Midbrain (tissue), 1 donor: ENCODE results near the gene ERP44.
"Not testable (repeated sequence)": the region's sequence is repeated elsewhere in the genome, so short reads cannot be mapped to it uniquely, and the experiment has no call there.

Source experiments
- DNase-seq: peaks from one replicate; lab custom pipeline; 2025; lab: John Stamatoyannopoulos, UW

The ERP44 gene

DNA sequence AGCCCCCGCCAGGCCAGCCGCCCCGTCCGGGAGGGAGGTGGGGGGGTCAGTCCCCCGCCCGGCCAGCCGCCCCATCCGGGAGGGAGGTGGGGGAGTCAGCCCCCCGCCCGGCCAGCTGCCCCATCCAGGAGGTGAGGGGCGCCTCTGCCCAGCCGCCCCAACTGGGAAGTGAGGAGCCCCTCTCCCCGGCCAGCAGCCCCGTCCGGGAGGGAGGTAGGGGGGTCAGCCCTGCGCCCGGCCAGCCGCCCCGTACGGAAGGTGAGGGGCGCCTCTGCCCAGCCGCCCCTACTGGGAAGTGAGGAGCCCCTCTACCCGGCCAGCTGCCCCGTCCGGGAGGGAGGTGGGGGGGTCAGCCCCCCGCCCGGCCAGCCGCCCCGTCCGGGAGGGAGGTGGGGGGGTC, 30.8 kb downstream of the ERP44 start:
- not testable (repeated sequence) for DNase-seq

DNA sequence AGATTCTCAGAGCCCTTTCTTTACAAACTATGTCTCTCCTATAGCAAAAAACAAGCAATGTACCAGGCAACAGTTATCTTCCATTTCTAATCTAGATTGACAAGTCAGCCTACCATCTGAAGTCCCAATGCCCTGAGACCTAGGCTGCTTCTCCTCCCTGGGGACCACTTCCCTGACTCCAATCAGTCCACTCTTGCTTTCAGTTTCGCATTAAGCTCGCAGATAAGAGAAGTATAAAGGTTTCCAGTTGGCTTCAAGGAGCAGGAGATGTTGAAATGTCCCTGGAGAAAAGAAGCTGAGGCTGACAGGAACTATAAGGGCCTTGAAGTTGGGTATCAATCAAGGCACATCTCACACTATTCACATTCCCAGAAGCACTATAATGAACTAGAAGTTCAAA, 32.3 kb downstream of the ERP44 start:
- no peak for DNase-seq

DNA sequence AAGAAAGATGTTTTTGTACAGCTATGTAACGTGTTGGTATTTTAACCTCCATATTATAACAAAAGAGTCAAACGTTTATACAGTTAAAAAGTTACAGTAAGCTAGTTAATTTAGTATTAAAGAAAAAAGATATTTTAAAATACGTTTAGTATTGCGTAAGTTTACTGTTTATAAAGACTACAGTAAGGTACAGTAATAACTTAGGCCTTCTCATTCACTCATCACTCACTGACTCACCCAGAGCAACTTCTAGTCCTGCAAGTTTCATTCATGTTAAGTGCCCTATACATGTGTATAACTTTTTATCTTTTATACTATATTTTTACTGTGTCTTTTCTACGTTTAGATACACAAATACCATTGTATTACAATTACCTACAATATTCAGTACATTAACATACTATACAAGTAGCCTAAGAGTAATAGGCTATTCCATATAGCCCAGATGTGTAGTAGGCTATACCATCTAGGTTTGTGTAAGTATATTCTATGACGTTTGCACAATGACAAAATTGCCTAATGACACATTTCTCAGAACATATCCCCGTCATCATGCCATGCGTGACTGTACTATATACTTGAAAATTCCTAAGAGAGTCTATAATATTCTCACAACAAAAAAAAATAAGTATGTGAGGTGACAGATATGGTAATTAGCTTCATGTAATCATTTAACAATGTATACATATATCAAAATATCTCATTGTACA, 33.8 kb downstream of the ERP44 start:
- no peak for DNase-seq

- no peak for DNase-seq
Measured at GRCh38 chr9:100063185-100063584, 35.6 kb downstream of the ERP44 start.

GRCh38 chr9:100062683-100063082, 36.1 kb downstream of the ERP44 start:
- DNase-seq = not testable (repeated sequence)

- no peak for DNase-seq
Measured at GRCh38 chr9:100058699-100059579, 39.9 kb downstream of the ERP44 start.

DNA sequence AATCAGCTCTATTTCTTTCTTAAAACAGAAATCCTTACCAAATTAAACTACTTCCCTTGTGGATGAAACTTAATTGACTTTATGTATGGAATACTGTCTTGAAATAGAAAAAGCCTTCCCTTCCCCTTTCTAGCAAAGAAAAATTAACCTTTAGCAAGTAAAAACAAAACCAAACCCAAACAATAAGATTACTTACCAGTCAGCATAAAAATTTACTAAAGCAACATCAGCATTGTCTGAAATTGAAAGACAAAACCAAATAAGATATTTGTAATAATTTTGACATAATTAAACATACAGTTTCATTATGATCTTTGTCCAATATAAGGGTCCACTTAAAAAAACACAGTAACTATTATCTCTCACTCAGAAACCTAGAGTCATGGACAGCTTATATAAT, 41.2 kb downstream of the ERP44 start:
- no peak for DNase-seq

- no peak for DNase-seq
Measured at GRCh38 chr9:100056561-100056960, 42.2 kb downstream of the ERP44 start.

DNA sequence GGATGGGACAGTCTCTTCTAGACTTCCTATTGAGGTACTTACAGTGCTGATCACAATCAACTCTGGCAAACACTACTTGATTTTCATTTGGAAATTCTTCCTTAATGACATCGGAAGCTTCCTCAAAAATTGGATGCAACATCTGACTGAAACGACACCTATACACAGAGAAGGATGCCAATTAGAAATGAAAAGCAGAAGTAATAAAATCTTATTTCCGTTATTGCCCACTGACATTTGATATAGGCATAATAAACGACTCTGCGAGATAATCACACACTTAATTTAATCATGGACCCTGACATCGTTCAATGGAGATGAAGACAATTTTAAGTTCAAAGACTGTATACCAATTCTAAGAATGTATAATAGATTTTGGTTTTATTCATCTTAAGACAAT, 46.4 kb downstream of the ERP44 start:
- DNase-seq = no peak

- DNase-seq = no peak
Measured at GRCh38 chr9:100049551-100049950, 49.2 kb downstream of the ERP44 start.

GRCh38 chr9:100038472-100038871, 60.3 kb downstream of the ERP44 start:
- no peak for DNase-seq

GRCh38 chr9:100033877-100034551, 64.8 kb downstream of the ERP44 start:
- no peak for DNase-seq

GRCh38 chr9:100030548-100030947, 68.3 kb downstream of the ERP44 start:
- DNase-seq = no peak

- no peak for DNase-seq
Measured at GRCh38 chr9:100029251-100029650, 69.5 kb downstream of the ERP44 start.

DNA sequence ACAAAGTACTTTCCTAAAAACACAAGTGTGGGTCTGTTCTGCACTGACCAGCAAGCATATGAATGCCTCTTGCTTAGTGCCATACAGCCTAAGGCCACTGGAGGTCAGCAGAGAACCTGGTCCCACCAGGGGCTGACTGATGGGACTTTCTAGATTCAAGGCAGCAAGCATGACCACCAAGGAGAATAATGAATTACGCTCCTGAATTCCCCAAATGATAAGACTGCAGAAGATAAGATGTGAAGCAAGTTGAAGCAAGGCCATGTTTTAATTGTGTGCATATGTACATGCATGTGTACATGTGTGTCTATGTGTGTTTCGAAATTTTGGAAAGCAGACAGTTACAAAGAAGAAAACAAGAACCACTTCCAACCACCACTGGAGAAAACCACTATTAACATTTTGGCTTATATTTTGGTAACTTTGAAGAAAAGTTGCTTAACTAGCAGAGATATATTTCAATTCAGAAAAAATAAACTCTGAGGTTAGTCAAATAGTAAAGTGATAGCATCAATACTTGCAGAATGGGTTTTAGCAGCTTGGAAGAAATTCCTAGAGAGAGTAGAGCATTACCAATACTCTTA, 70.5 kb downstream of the ERP44 start:
- DNase-seq = peak; percentile 73

GRCh38 chr9:100027543-100027942, 71.3 kb downstream of the ERP44 start:
- DNase-seq = no peak

DNA sequence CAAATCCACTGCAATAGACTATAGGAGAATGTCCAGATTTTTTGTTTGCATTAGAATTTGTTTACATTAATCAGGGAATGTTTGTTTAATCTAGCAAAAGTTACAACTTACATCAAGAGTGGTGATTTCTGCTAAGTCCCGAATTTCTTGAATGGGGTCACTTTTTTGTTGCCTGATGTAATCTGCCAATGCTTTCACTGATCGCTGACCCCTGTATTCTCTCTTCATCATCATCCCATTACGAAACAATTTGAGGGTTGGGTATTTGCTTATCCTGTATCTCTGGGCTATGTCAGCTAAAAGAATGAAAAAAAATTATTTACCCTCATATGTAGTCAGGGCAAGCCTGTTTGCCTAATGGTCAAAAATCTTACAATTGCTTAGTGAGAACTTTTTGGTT, 76.9 kb downstream of the ERP44 start:
- no peak for DNase-seq

DNA sequence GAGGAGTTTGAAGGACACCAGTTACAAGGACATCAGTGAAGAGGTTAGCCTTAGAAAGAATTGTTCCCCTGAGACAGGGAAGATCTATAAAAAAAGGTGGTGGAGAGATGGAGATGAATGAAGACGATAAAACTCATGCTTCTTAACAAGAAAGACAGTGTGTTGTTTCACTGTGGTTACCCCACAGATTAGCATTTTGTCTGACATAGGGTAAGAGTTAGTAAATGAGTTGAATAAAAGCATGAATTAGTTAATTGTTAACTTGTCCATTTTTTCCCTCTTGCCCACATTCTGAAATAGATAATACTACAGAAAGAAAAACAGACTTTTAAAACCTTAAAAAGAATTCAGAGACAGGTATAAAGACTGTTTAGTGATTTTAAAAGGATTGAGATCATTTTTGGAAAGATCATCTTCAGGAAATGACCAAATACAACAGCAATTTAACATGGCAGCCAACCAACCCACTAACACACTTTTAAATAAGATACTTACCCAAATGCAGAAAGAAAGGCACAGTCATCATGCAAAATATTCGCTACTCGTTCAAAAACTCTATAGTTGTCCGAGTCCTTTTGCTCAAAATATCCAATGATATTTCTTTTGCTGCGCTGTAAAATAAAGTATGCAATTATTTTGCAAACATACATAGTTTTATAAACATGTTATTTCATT, 78.5 kb downstream of the ERP44 start:
- DNase-seq = no peak

DNA sequence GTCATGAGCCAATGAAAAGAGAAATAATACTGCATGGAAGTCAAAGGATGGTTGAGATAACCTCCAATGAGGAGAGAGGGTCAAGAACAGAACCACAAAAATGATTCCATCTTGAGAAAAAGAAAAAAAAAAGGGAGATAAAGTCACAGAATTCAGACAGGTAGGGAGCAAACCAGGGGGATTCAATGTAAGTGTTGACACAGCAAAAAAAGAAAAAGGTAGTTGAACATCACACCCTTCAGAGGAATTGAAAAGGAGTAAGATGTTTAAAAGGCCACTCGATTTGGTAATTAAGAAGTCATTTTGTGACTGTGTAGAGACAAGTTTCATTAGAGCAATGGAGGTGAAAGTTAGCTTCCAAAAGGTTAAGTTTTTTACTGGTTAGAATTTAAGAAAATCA, 79.3 kb downstream of the ERP44 start:
- no peak for DNase-seq

DNA sequence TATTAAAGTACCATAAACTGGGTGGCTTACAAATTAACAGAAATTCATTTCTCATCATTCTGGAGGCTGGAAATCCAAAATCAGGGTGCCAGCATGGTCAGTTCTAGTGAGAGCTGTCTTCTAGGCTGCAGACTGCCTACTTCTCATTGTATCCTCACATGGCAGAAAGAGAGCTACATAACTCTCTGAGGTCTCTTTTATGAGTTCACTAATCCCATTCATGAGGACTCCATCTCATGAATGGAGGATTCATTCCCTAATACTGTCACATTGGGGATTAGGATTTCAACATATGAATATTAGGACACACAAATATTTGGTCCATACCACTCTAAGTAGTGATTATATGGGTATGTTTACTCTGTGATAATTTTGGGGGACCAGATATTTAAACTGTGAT, 84.0 kb downstream of the ERP44 start:
- no peak for DNase-seq

- DNase-seq = no peak
Measured at GRCh38 chr9:100013573-100013972, 85.2 kb downstream of the ERP44 start.

DNA sequence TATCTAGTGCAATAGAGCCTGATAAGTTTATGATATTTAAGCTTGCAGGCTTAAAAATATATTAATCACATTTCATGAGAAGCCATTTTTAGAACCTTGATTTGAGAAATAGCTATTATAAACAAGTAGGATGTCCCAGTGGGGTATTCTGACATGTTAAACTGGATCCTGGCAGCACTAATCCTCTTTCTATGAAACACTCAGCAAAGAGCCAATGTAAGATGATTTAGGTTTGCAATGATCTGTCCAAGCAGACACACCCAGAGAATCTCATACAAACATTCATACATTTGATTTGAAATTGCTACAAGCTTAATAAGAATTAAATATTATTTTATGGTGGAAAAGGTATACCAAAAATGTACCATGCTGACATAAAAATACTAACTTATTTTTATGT, 86.5 kb downstream of the ERP44 start:
- no peak for DNase-seq
